NCI-H748 (cell line): ENCODE results near the gene CGB2.
A peak's percentile ranks its signal among the peaks of the same experiment; 100 is the strongest.
"Not testable (repeated sequence)": the region's sequence is repeated elsewhere in the genome, so short reads cannot be mapped to it uniquely, and the experiment has no call there.

Experiments
- DNase-seq: peaks from one replicate; lab custom pipeline; 2025; ENCODE audit not compliant: unreplicated experiment; lab: John Stamatoyannopoulos, UW

The CGB2 gene

DNA sequence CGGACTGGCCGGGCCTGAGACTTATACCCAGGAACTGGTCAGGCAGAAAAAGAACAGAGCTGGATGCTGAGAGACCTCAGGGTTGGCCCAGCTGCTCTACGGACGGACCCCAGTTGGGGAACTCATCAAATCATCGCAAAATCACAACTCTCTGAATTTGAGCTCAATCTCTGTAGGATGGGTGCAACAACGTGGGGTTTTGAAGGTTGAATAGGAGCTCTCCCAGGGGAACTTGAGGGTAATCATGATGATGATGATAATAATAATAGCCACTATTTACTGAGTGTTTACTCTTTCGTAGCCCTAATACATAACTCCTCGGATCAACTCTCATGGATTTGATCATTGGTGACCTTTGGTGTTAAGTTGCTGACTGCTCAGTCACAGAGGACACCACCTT lies 1.4 kb upstream of the CGB2 start:
- not testable (repeated sequence) for DNase-seq

DNA sequence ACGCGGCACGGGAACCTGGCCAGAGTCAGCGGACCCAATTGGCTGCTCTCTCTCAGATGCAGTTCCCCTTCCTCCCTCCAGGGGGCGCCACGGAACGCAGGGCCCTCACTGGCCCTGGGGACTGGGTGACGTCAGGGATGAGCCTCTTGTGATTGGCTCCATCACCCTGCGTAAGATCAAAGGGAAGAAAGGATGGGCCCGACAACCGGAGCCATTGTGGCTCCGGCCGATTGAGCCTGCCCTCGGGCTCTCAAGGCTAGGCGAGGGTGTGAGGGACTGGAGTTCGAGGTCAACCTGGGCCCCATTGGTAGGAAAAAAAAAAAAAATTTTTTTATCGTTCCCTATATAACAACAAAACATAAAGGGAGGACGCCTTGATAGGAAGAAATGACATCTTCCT lies 5.1 kb downstream of the CGB2 start, which contains the start of gene CGB1:
CGB1 (minus strand) TSS at position 81 of the 400 bp plus-strand sequence. CDS start 184 bp downstream, outside the sequence.
- peak; percentile 51 for DNase-seq

DNA sequence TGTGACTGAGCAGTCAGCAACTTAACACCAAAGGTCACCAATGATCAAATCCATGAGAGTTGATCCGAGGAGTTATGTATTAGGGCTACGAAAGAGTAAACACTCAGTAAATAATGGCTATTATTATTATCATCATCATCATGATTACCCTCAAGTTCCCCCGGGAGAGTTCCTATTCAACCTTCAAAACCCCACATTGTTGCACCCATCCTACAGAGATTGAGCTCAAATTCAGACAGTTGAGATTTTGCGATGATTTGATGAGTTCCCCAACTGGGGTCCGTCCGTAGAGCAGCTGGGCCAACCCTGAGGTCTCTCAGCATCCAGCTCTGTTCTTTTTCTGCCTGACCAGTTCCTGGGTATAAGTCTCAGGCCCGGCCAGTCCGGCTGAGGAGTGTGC lies 6.4 kb downstream of the CGB2 start:
- not testable (repeated sequence) for DNase-seq

DNA sequence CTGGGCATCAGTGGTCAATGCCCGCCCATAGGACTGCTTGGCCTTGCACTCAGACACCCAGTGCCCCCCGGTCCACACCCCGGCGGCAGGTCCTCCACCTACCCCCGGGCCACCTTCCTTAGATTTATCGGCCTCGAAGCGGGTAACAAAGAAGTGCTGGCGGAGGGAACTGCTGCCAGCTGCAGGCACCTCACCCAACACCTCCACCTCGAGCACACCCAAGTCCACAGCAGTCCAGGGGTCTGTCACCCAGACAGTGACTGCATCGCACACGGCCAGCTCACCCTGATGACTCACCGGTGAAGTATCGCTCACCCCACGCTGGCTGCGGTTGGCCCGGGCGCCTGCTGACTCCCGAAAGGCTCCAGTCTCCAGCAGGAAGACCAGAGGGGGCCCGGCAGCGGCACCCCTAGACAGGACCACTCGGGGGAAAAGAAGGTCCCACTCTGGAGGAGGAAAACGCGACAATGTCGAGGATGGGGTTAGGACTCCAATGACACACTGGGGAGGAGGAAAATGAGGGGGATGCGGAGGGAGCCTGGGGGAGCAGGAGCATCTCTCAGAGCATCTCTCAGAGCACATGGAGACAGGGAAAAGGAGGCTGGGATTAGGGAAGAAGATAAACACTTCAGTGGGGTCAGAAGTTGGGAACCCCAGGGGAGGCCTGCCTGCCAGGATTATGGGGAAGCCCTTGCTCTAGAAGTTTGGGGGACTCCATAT lies 7.0 kb downstream of the CGB2 start:
- not testable (repeated sequence) for DNase-seq

DNA sequence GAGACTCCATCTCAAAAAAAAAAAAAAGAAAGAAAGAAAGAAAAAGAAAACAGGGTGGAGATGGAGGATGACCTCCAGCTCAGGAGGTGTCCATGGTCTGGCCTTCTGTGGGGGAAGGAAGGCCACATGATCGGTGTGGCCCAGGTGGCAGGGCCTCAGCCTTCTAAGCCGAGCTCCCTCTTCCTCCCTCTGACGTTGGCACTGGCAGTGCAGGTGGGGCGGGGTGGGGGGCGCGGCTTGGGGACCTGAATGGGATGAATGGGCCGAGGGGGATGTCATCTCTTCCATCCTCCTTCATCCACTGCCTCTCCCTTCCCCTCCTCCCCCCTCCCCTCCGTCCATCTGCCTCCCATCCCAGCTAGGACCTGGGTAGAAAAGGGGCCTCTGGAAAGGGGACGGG lies 8.0 kb downstream of the CGB2 start:
- DNase-seq: not testable (repeated sequence)

DNA sequence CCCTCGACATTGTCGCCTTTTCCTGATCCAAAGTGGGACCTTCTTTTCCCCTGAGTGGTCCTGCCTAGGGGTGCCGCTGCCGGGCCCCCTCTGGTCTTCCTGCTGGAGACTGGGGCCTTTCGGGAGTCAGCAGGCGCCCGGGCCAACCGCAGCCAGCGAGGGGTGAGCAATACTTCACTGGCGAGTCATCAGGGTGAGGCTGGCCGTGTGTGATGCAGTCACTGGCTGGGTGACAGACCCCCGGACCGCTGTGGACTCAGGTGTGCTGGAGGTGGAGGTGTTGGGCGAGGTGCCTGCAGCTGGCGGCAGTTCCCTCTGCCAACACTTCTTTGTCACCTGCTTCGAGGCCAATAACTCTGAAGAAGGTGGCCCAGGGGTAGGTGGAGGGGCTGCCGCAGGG lies 10.5 kb downstream of the CGB2 start:
- DNase-seq: no peak

DNA sequence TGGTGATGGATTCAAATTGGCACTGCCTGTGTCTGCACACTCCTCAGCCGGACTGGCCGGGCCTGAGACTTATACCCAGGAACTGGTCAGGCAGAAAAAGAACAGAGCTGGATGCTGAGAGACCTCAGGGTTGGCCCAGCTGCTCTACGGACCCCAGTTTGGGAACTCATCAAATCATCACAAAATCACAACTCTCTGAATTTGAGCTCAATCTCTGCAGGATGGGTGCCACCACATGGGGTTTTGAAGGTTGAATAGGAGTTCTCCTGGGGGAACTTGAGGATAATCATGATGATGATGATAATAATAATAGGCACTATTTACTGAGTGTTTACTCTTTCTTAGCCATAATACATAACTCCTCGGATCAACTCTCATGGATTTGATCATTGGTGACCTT lies 11.0 kb downstream of the CGB2 start:
- DNase-seq: not testable (repeated sequence)

DNA sequence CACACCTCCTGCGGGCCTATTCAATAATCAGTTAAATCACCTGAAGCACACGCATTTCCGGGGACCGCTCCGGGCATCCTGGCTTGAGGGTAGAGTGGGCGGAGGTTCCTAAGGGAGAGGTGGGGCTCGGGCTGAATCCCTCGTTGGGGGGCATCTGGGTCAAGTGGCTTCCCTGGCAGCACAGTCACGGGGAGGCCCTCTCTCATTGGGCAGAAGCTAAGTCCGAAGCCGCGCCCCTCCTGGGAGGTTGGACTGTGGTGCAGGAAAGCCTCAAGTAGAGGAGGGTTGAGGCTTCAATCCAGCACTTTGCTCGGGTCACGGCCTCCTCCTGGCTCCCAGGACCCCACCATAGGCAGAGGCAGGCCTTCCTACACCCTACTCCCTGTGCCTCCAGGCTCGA lies 11.9 kb downstream of the CGB2 start, which contains the start of gene CGB5:
CGB5 (plus strand) TSS at position 301 of the 400 bp plus-strand sequence. CDS start 362 bp downstream, outside the sequence.
- not testable (repeated sequence) for DNase-seq

DNA sequence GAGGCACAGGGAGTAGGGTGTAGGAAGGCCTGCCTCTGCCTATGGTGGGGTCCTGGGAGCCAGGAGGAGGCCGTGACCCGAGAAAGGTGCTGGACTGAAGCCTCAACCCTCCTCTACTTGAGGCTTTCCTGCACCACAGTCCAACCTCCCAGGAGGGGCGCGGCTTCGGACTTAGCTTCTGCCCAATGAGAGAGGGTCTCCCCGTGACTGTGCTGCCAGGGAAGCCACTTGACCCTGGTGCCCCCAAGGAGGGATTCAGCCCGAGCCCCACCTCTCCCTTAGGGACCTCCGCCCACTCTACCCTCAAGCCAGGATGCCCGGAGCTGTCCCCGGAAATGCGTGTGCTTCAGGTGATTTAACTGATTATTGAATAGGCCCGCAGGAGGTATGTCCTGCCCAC lies 17.3 kb downstream of the CGB2 start, which contains the start of gene CGB8:
CGB8 (minus strand) TSS at position 101 of the 400 bp plus-strand sequence. CDS start 372 bp downstream, outside the sequence.
- peak; percentile 30 for DNase-seq

DNA sequence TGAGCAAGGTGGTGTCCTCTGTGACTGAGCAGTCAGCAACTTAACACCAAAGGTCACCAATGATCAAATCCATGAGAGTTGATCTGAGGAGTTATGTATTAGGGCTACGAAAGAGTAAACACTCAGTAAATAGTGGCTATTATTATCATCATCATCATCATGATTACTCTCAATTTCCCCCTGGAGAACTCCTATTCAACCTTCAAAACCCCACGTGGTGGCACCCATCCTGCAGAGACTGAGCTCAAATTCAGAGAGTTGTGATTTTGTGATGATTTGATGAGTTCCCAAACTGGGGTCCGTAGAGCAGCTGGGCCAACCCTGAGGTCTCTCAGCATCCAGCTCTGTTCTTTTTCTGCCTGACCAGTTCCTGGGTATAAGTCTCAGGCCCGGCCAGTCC lies 18.1 kb downstream of the CGB2 start:
- not testable (repeated sequence) for DNase-seq

DNA sequence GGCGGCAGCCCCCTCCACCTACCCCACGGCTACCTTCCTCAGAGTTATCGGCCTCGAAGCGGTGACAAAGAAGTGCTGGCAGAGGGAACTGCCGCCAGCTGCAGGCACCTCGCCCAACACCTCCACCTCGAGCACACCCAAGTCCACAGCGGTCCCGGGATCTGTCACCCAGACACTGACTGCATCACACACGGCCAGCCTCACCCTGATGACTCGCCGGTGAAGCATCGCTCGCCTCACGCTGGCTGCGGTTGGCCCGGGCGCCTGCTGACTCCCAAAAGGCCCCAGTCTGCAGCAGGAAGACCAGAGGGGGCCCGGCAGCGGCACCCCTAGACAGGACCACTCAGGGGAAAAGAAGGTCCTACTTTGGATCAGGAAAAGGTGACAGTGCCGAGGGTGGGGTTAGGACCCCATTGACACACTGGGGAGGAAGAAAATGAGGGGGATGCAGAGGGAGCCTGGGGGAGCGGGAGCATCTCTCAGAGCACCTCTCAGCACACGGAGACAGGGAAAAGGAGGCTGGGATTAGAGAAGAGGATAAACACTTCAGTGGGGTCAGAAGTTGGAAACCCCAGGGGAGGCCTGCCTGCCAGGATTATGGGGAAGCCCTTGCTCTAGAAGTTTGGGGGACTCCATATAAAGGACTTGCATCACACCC lies 18.8 kb downstream of the CGB2 start:
- not testable (repeated sequence) for DNase-seq

DNA sequence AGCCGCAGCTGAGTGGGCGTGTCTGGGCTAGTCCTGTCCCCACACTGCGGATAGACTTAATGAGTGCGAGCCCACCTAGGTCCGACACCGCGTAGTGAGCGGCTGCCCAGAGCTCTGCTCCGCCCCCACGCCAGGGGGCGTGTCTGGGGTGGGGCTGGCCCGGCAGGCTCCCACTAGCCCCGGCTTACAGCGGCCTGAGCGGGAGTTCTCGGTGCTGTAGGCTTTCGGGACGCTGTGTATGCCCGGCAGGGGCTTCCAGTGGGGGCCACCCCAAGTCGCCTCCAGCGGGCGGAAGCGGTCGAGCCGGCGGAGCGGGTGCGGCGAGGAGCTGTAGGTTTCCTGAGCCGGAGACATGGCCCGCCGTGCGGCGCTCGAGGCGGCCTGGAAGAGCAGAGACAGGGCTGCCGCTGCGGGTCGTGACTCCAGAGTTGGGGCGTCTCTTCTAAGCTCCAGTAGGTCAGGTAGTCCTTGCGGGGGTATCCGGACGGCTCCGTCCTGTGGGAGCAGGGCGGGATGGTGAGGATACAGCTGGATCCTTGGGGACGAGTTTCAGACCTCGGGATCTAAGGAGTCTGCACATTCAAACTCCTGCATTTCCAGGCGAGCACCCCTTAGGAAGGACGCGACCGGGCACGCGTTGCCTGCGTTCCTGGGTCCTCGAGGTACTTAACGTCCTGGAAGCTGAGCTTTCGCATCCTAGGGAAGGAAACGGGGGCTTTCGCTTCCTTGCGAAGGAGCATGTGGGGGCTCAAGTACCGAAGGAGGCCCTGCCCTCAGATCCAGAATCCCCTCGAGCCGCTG lies 24.6 kb downstream of the CGB2 start:
- DNase-seq: peak; percentile 87

DNA sequence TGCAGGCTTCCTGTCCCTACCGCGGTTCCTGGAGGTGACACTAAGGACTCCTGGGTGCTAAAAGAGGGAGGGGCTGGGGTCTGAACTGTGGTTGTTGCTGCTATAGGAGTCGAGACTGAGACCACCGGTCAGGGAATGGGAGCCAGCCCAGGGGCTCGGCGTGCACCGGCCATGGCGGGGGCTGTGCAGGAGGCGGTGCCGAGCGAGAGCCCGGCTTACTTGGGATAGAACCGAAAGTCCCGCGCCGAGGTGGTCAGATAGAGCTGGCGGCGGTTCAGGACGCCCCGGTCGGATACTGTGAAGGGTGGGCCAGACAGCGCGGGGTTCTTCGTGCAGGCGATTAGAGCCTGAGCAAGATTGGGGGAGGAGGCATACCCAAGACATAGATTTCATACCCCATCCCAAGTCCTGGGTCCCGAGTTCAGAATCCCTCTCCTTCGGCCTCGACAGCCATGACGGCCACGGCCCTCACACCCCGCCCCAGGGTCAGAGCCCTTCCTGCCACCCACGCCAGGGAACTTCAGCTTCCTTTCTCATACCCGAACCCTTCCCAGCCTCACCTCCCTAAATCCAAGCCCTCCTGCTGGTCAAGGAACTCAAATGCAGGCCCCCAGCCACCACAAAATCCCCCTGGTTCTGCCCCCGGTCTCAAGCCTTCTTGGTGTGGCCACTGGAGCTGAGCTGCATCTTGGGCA lies 25.4 kb downstream of the CGB2 start:
- not testable (repeated sequence) for DNase-seq

DNA sequence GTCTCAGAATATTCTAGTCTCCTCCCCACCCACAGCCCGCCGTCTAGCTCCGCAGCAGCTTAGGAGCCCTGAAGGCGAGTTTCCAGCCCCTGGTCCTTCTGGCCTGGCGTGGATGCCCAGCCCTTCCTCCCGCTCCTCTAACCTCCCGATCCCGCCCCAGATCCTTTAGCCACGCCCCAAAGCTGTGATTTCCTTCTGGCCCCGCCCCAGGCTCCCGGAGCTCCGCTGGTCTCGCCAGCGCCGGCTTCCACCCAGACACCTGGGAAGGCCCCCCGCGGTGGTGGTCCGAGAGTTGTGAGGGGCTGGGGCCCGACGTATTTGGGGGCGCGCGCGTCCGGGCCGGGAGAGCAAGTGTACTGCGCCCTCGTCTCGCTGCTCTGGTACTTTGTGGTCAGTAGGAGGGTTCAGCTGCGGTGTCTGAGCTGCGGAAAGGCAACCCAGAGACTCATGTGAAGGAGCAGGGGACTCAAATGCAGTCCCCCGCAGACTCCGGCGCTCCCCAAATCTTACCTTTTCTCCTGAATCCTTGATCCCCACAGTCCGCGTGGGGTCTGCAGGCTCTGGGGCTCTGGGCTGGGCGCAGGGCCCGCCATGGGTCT lies 26.0 kb downstream of the CGB2 start, which contains the start of gene CGB7:
CGB7 (minus strand) TSS at position 114 of the 599 bp plus-strand sequence. CDS start 2,374 bp downstream, outside the sequence.
- peak; percentile 82 for DNase-seq

DNA sequence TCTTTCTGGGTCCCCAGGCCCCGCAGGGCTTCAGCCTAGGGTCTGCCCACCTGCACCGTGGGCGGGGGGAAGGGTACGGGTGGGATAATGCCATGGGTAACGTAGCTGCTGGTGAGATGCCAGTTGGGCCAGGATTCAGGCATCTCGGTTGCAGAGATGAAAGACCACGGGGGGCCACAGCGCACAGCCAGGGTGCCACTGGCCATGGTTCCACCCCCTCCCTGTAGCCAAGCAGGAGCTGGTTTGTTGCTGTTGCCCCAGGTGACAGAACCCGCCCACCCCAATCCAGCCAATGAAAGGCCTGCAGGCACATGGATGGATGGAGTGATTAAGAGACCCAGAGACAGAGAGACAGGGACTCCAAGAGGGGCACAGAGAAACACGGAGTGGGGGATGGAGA lies 26.9 kb downstream of the CGB2 start:
- peak; percentile 23 for DNase-seq

DNA sequence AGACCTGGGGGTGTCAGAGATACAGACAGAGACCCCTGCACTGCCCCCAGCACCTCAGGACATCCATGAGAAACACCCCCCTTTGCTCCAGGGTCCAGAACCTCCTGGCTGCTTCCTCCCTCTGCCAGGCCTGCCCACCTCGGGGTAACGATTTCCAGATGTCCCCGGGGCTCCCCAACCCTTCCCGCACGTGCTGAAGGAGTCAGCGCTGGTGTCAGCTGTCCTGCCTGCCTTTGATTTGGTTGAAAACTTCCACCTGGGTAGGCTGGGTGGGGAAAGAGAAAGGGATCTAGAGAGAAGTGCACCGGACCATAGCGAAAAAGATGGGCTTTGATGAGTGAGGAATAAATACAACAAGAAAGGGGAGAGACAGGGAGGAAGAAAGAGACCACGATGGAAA lies 27.4 kb downstream of the CGB2 start:
- DNase-seq: no peak

DNA sequence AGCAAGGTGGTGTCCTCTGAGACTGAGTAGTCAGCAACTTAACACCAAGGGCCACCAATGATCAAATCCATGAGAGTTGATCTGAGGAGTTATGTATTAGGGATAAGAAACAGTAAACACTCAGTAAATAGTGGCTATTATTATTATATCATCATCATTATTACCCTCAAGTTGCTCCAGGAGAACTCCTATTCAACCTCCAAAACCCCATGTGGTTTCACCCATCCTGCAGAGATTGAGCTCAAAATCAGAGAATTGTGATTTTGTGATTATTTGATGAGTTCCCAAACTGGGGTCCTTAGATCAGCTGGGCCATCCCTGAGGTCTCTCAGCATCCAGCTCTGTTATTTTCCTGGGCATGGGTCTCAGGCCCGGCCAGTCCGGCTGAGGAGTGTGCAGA lies 29.3 kb downstream of the CGB2 start:
- DNase-seq: no peak

DNA sequence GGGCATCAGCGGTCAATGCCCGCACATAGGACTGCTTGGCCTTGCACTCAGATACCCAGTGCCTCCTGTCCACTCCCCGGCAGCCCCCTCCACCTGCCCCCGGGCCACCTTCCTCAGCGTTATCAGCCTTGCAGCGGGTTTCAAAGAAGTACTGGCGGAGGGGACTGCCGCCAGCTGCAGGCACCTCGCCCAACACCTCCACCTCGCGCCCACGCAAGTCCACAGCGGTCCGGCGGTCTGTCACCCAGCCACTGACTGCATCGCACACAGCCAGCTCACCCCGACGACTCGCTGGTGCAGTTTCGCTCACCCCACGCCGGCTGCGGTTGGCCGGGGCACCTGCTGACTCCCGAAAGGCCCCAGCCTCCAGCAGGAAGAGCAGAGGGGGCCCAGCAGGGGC lies 29.8 kb downstream of the CGB2 start:
- DNase-seq: no peak

DNA sequence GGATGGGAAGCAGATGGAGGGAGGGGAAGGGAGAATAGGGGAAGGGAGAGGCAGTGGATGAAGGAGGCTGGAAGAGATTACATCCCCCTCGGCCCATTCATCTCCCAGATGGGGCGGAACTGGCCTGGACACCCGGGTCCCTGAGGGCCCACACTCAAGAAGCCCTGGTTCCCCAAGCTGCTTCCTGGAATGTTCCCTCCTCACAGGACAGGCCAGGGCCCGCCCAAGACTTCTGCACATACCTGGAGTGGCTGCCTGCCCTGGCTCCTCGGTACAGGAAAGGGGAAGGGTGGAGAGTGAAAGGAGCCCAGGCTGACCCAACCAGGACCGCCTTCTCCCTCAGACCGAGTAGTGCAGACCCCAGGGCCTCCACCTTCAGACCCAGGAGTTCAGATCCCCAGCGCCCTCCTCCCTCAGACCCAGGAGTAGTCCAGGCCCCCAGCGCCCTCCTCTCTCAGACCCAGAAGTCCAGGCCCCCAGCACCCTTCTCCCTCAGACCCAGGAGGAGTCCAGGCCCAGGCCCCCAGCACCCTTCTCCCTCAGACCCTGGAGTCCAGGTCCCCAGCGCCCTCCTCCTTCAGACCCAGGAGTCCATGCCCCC lies 32.4 kb downstream of the CGB2 start:
- no peak for DNase-seq
